Right renal pelvis (tissue), 4 donors: ENCODE data around the gene IDH3G. TPM values are rescaled to one million over a fixed set of nuclear protein-coding genes. Genes with fewer than 3 reads are reported as not detected.
"Not testable (repeated sequence)": the region's sequence is repeated elsewhere in the genome, so short reads cannot be mapped to it uniquely, and the experiment has no call there.

Source experiments
- DNase-seq, 4 donors: peaks; one replicate each; pipeline ENCODE4 v3.0.0-alpha.2; 2013; ENCODE audit warnings: low read depth in 4 of 4, low spot score in 3 of 4, missing footprints in 1 of 4
- polyA plus RNA-seq, 4 donors: library from polyadenylated mRNA; unstranded; fragments of 120-200 nt; gene quantifications; one replicate each; pipeline ENCODE4 v1.2.1, GENCODE V29; 2013; ENCODE audit not compliant: insufficient read length in 4 of 4

Gene IDH3G
- polyA plus RNA-seq, 4 donors: 62.2 to 90.3 (median 72.7) TPM

GRCh38 chrX:153763298-153763932 lies 30.8 kb downstream of the IDH3G start:
- DNase-seq: no peak

GRCh38 chrX:153762626-153763173 lies 31.5 kb downstream of the IDH3G start:
- DNase-seq: no peak

- no peak for DNase-seq
Observed at GRCh38 chrX:153761863-153762262, 32.3 kb downstream of the IDH3G start.

DNA sequence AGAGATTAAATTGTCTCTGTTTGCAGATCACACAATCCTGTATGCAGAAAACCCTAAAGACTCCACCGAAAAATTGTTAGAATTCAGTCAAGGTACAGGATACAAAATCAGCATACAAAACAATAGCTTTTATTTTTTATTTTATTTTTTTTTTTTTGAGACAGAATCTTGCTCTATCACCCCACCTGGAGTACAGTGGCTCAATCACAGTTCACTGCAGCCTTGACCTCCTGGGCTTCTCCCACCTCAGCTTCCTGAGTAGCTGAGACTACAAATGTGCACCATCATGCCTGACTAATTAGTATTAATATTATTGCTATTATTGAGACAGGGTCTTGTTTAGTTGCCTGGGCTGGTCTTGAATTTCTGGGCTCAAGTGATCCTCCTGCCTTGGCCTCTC lies 39.0 kb downstream of the IDH3G start:
- no peak for DNase-seq

DNA sequence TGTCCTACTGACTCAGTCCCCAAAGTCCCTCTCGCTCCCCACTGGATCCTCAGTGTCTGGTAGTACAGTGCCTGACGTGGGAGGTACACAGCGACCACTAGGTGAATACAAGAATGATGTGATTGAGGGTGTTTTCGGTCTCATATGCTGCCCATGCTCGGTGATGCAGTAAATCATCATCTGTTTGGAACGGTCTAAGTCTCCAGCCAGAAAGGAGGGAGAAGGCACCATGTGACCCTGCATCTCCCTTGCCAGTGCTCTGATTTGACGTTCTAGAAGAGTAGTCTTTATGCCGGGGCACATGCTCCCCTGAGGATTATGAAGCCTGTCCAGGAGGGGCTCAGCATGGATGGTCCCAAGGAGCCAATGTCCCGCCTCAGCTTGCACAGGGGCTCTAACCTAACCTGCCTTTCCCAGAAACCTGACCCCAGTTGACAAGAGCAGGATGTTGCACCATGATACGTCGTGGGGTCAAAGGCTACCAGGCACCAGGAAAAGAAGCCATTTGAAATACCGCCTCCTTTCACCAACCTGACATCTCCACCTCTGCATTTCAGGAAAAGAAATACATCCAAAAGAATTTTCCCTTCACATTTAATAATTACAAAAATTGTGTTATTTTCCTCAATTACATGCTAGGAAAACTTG lies 43.9 kb downstream of the IDH3G start:
- DNase-seq: no peak

- DNase-seq: not testable (repeated sequence)
Observed at GRCh38 chrX:153749017-153749416, 45.2 kb downstream of the IDH3G start.

GRCh38 chrX:153746991-153747390 lies 47.2 kb downstream of the IDH3G start:
- DNase-seq: not testable (repeated sequence)

GRCh38 chrX:153746359-153746758 lies 47.8 kb downstream of the IDH3G start:
- no peak for DNase-seq

GRCh38 chrX:153745067-153745433 lies 49.1 kb downstream of the IDH3G start:
- not testable (repeated sequence) for DNase-seq

DNA sequence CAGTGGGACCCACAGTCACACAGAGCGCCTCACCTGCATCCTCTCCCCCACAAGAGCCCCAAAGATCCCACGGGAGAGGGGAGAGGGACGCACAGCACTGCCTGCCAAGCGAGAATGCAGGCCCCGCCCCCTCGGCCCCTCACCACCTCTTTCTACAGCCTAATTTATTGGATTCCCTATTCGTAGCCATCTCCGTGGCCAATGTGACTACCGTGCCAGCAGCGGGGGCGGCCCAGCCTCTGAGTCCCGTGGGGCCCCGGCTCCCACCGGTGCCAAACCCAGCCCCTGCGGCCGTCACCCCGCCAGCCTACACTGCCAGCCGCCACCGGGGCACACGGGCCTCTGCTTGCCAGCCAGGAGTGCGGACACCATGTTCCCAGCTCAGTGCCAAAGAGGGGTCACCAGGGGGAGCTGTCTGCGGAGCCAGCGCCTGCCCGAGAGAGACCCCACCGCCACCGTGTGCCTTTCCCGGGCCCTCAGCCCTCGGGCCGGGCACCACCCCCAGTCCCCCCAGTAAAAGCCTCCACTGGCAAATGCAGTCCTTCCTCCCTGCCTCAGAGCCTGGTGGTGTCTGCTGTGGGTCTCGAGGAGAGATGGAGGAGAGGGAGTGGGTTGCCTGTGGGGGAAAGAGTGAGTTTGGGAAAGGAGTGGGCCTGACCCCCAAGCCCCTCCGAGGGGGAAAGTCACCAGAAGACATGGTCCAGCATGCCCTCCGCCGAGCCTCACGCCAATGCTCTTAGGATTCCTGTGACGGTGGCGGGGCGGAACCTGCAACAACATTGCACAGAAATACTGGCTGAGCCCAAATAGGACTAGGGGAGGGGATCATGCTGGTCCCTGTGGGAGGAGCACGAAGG lies 49.7 kb downstream of the IDH3G start:
- DNase-seq: no peak

DNA sequence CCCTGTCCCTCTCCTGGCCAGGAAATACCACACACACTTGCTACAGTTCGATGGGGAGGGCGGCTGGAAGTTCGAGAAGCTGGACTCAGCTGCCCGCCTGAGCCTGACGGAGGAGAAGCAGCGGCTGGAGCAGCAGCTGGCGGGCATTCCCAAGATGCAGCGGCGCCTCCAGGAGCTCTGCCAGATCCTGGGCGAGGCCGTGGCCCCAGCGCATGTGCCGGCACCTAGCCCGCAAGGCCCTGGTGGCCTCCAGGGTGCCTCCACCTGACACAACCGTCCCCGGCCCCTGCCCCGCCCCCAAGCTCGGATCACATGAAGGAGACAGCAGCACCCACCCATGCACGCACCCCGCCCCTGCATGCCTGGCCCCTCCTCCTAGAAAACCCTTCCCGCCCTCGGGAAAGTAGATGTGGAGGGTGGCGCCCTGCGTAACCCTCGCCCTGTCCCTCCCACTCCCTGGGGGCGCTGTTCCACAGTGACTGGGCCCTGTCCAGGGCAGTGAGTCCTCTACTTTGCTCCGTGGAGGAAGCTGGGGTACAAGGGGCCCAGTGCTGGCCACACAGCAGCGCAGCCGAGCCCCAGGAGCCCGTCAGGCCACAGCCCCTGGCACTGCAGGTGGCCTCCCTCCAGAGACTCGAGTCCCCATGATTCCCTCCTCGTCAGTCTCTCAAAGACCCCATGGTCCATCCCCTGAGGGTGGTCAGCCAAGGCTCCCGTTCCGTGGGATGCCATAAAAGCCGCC lies 50.5 kb downstream of the IDH3G start:
- DNase-seq: not testable (repeated sequence)

DNA sequence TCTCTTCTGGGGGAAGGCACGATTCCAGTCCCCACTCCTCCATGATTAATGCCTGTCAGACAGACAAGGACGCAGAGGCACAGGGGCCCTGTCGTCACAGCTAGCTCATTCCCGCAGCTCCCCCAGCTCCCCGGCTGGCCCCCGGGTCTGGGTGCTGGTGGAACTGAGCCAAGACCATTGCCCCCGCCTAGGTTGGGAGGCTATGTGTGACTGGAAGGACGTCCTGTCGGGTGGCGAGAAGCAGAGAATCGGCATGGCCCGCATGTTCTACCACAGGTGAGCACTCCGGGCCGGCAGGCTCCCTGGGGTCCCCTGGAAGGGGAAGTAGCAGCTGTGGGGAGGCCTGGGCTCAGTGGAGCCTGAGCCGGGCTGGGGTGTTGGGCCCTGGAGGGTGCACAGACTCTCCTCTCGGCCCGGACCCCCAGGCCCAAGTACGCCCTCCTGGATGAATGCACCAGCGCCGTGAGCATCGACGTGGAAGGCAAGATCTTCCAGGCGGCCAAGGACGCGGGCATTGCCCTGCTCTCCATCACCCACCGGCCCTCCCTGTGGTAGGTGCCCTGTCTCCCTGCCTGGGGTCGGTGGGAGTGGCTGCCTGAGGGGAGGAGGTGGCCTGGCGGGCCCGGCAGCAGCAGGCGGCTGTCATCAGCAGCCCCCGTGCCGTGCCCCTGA lies 51.2 kb downstream of the IDH3G start:
- DNase-seq: not testable (repeated sequence)

- not testable (repeated sequence) for DNase-seq
Observed at GRCh38 chrX:153742111-153742510, 52.1 kb downstream of the IDH3G start.

DNA sequence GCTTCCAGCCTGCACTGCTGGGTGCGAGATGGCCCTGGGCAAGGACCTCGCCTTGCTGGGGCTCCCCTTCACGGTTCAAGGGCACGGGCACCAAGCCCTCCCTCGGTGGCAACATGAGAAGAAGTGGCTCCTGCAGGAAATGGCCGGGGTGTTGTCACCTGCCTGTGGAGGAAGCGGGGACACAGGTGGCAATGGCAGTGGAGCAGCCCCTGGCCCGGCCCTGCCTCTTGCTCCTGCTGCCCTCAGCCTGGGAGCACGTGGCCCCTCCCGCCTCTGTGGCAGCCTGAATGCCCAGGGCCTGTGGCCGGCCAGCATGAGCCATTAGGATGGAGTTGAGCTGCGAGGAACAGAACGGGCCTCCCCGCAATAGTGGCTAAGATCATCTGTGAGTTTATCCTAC lies 52.7 kb downstream of the IDH3G start:
- DNase-seq: no peak

GRCh38 chrX:153740631-153741222 lies 53.4 kb downstream of the IDH3G start:
- no peak for DNase-seq

DNA sequence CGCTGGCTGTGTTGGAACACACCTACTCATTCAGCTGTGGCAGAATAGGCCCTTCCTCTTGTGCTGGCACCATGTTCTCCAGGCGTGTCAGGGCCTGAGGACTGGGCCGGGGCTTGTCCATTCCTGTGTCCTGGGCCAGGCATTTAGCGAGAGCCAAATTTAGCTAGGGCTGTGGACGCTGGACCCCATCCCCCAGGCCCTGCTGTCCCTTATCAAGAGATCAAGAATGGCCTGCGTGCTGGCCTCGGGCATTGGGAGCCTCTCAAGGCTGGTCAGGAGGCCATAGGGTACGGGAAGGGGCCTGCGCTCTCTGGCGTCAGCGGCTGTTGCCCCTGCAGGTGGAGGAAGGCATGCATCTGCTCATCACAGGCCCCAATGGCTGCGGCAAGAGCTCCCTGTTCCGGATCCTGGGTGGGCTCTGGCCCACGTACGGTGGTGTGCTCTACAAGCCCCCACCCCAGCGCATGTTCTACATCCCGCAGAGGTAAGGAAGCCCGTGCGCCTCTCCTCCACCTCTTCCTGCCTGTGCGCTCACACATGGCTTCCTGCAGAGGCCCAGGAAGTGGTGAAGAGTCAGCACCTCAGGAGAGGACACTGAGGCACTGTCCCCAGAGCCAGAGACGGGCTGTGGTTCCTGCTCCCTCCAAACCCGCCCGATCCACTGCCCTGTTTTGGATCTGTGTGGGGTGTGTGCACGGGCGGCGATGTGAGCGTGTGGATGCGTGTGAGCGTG lies 54.3 kb downstream of the IDH3G start:
- no peak for DNase-seq

- DNase-seq: no peak
Observed at GRCh38 chrX:153738056-153738605, 56.0 kb downstream of the IDH3G start.

DNA sequence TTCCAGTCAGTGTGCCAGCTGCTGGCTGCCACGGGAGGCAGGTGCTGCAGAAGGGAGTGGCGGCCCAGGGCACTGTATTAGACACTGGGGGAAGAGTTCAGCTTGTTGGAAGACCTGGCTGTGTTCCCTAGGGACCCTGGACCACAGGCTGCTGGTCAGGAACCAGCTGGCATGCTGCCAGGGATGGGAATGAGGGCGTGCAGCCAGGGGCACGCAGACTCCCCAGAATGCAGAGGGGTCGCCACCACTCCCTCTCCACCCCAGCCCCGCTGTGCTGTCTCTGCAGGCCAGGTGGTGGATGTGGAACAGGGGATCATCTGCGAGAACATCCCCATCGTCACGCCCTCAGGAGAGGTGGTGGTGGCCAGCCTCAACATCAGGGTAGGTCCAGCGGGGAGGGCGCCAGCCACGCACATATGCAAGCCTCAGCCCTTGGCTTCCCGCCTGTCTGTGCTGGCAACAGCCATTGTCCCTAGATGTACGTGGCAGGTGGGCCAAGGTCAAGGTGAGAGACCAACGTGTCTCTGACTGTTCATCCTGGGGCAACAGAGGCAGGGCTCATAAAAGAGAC lies 57.2 kb downstream of the IDH3G start:
- no peak for DNase-seq
